HepG2 (cell line): ENCODE measurements around the gene TLK1.

Experiments
- ATF7 ChIP-seq, 2 experiments: fragments of 450-650 bp in 1 of 2; sonication (generic) in 1 of 2; formaldehyde crosslinking in 1 of 2; IDR thresholded peaks; 2 replicates each; pipeline versions ENCODE4 v1.4.0 to v1.6.1; 2016 to 2020; ENCODE audit warnings: antibody characterized with exemption in 1 of 2, mild to moderate bottlenecking in 1 of 2, missing genetic modification reagents in 1 of 2
- CTCF ChIP-seq: sonication (generic); formaldehyde crosslinking; IDR thresholded peaks from 2 replicates; pipeline ENCODE4 v1.5.0; 2020; ENCODE audit warnings: mild to moderate bottlenecking, missing genetic modification reagents, moderate library complexity
- HMGXB4 ChIP-seq, 2 experiments: sonication (generic) in 1 of 2; formaldehyde crosslinking in 1 of 2; IDR thresholded peaks; 2 replicates each; pipeline versions ENCODE4 v1.4.0 to v1.6.1; 2018 to 2020; ENCODE audit warnings: missing genetic modification reagents in 2 of 2, borderline replicate concordance in 1 of 2, low read depth in 1 of 2, mild to moderate bottlenecking in 1 of 2, missing biosample characterization in 1 of 2
- PRDM10 ChIP-seq: sonication (generic); formaldehyde crosslinking; IDR thresholded peaks from 2 replicates; pipeline ENCODE4 v1.4.0; 2020; ENCODE audit warnings: low read depth, missing genetic modification reagents
- TAF1 ChIP-seq: sonication (generic); formaldehyde crosslinking; IDR thresholded peaks from 2 replicates; pipeline ENCODE4 v1.4.0; 2020; ENCODE audit warnings: missing genetic modification reagents
- ZBTB2 ChIP-seq: sonication (generic); formaldehyde crosslinking; IDR thresholded peaks from 2 replicates; pipeline ENCODE4 v1.8.0; 2022; ENCODE audit warnings: low read depth, missing genetic modification reagents
- ZBTB8A ChIP-seq: sonication (generic); formaldehyde crosslinking; IDR thresholded peaks from 2 replicates; pipeline ENCODE4 v1.4.0; 2020; ENCODE audit warnings: mild to moderate bottlenecking, low read depth, missing genetic modification reagents, borderline replicate concordance
- ZNF143 ChIP-seq: sonication (generic); formaldehyde crosslinking; IDR thresholded peaks from 2 replicates; pipeline ENCODE4 v1.4.0; 2020; ENCODE audit warnings: missing genetic modification reagents

GRCh38 chr2:171084128-171084527 lies 76.6 kb downstream of the TLK1 start:
- TF ChIP-seq PRDM10 (CRISPR knock-in tag), result no peak
- no peak for TF ChIP-seq CTCF
- no peak for TF ChIP-seq ZNF143
- TF ChIP-seq HMGXB4 (CRISPR knock-in tag; IDR thresholded peaks at IDR 0.05; ENCODE audit: borderline replicate concordance in 1 of 2, low read depth in 1 of 2), result no peak
- no peak for TF ChIP-seq ZBTB2 (CRISPR knock-in tag)
- TF ChIP-seq ATF7 (IDR thresholded peaks at IDR 0.05), result no peak
- TF ChIP-seq ATF7 (CRISPR knock-in tag; IDR thresholded peaks at IDR 0.05), result no peak
- no peak for TF ChIP-seq TAF1 (CRISPR knock-in tag)
- TF ChIP-seq ZBTB8A, result no peak
